B cell (primary cell): ENCODE measurements around the gene CIC. TPM values are rescaled to one million over a fixed set of nuclear protein-coding genes. Genes with fewer than 3 reads are reported as not detected.

Experiments used
- ATAC-seq: fragments of 200-7000 bp; cut with Tn5 transposase; one replicate; pipeline ENCODE4 v1.10.0; 2021; ENCODE audit warnings: low read depth, mild to moderate bottlenecking, moderate number of reproducible peaks, moderate library complexity
- CTCF ChIA-PET: fragments of 350-600 bp; sonication (Branson Sonifier 250); formaldehyde crosslinking; loops from one replicate; lab custom pipeline; 2021; ENCODE audit warnings: antibody characterized with exemption, inconsistent platforms; lab: Charles Lee
- POLR2A ChIA-PET: fragments of 350-600 bp; sonication (Branson Sonifier 250); formaldehyde crosslinking; loops from one replicate; lab custom pipeline; 2021; ENCODE audit warnings: antibody characterized with exemption; lab: Charles Lee
- DNase-seq: peaks from one replicate; pipeline ENCODE4 v3.0.0; 2013
- H2AFZ ChIP-seq: 2 replicates; pipeline ENCODE4 v1.6.1; 2012; ENCODE audit warnings: mild to moderate bottlenecking, low read depth, low read length; ENCODE audit not compliant: insufficient read depth, poor library complexity, severe bottlenecking
- H3K27ac ChIP-seq, 2 donors: 1 replicate in 1 of 2; 2 replicates in 1 of 2; pipeline ENCODE4 v1.5.1; 2012 to 2013; ENCODE audit warnings: low read length in 2 of 2, mild to moderate bottlenecking in 2 of 2, moderate library complexity in 1 of 2
- H3K27me3 ChIP-seq, 4 experiments: fragments of 200-600 bp in 1 of 4; sonication (generic) in 1 of 4; replicated peaks in 1 of 4; 1 replicate in 2 of 4; 2 replicates in 2 of 4; pipeline versions ENCODE4 v1.6.1 to v1.7.0; 2013 to 2016; ENCODE audit warnings: low read length in 3 of 4, mild to moderate bottlenecking in 2 of 4, mixed read lengths in 1 of 4, moderate library complexity in 1 of 4; ENCODE audit not compliant: insufficient read depth in 4 of 4, control insufficient read depth in 3 of 4; ENCODE audit errors: control extremely low read depth in 1 of 4
- H3K36me3 ChIP-seq, 2 experiments: replicated peaks in 1 of 2; 1 replicate in 1 of 2; 2 replicates in 1 of 2; pipeline versions ENCODE4 v1.6.1 to v1.7.1; 2013; ENCODE audit warnings: low read length in 1 of 2; ENCODE audit not compliant: insufficient read depth in 2 of 2, control insufficient read depth in 1 of 2; ENCODE audit errors: control extremely low read depth in 1 of 2, extremely low read depth in 1 of 2
- H3K4me1 ChIP-seq, 2 donors: fragments of 200-600 bp in 1 of 2; sonication (generic) in 1 of 2; 1 replicate in 1 of 2; 2 replicates in 1 of 2; pipeline versions ENCODE4 v1.5.1 to v1.6.1; 2013 to 2017; ENCODE audit warnings: low read length in 2 of 2; ENCODE audit not compliant: control insufficient read depth in 2 of 2, insufficient read depth in 2 of 2
- H3K4me2 ChIP-seq: replicated peaks from 2 replicates; pipeline ENCODE3; 2012; ENCODE audit warnings: mild to moderate bottlenecking, low read depth, low read length; ENCODE audit not compliant: poor library complexity, severe bottlenecking
- H3K4me3 ChIP-seq, 5 experiments: fragments of 200-600 bp in 1 of 5; sonication (generic) in 1 of 5; 1 replicate in 3 of 5; 2 replicates in 2 of 5; pipeline versions ENCODE4 v1.5.1 to v1.7.0; 2011 to 2016; ENCODE audit warnings: low read length in 4 of 5, mild to moderate bottlenecking in 4 of 5, low read depth in 2 of 5, control low read depth in 1 of 5, moderate library complexity in 1 of 5; ENCODE audit not compliant: insufficient read depth in 1 of 5; ENCODE audit errors: control extremely low read depth in 1 of 5, extremely low read depth in 1 of 5
- H3K79me2 ChIP-seq: fragments of 200-600 bp; sonication (generic); one replicate; pipeline ENCODE4 v1.6.0; 2016; ENCODE audit warnings: low read length; ENCODE audit not compliant: control insufficient read depth, insufficient read depth
- H3K9ac ChIP-seq: fragments of 200-600 bp; sonication (generic); 2 replicates; pipeline ENCODE4 v1.6.1; 2017; ENCODE audit warnings: mild to moderate bottlenecking, low read length, moderate library complexity
- H3K9me3 ChIP-seq, 3 donors: one replicate each; pipeline versions ENCODE4 v1.6.1 to v1.7.1; 2013; ENCODE audit warnings: low read length in 2 of 3; ENCODE audit not compliant: control insufficient read depth in 2 of 3, insufficient read depth in 1 of 3; ENCODE audit errors: control extremely low read depth in 1 of 3
- H4K20me1 ChIP-seq: 2 replicates; pipeline ENCODE4 v1.6.0; 2012; ENCODE audit warnings: mild to moderate bottlenecking, low read length; ENCODE audit not compliant: insufficient read depth, control insufficient read depth, poor library complexity, severe bottlenecking
- H3K27ac Mint-ChIP-seq: one replicate; pipeline ENCODE4 v1.8.0; 2021; ENCODE audit warnings: mixed read lengths
- H3K27me3 Mint-ChIP-seq: one replicate; pipeline ENCODE4 v1.8.0; 2021; ENCODE audit warnings: mixed read lengths
- H3K4me1 Mint-ChIP-seq: one replicate; pipeline ENCODE4 v1.8.0; 2021; ENCODE audit warnings: mixed read lengths
- H3K4me3 Mint-ChIP-seq: one replicate; pipeline ENCODE4 v1.8.0; 2021; ENCODE audit warnings: mixed read lengths
- H3K9me3 Mint-ChIP-seq: one replicate; pipeline ENCODE4 v1.8.0; 2022; ENCODE audit warnings: mixed read lengths; ENCODE audit not compliant: insufficient read depth
- EZH2 ChIP-seq: IDR thresholded peaks from 2 replicates; pipeline ENCODE4 v1.6.1; 2012; ENCODE audit warnings: borderline replicate concordance, low read depth, mild to moderate bottlenecking, moderate library complexity, low read length; ENCODE audit not compliant: insufficient read depth, poor library complexity, severe bottlenecking
- WGBS: methylation state at CpG from one replicate; pipeline ENCODE4 v1.1.5; 2013; ENCODE audit warnings: missing lambda C conversion rate; ENCODE audit not compliant: insufficient coverage; 5-methylcytosine and 5-hydroxymethylcytosine counted together
- intact Hi-C: fragments of 100-400 bp; cut with micrococcal nuclease; formaldehyde crosslinking; loops from one replicate; pipeline ENCODE4 v1.10.0; 2022
- polyA plus RNA-seq: library from polyadenylated mRNA; depleted of rRNA; stranded (reverse); fragments of >200 nt; gene quantifications from 2 replicates; pipeline ENCODE4 v1.2.3, GENCODE V29; 2012
- total RNA-seq, 2 donors: library from RNA; stranded (reverse); fragments of 120-200 nt in 1 of 2; gene quantifications; 1 replicate in 1 of 2; 2 replicates in 1 of 2; pipeline versions ENCODE4 v1.2.3 to v1.2.4, GENCODE V29; 2013 to 2022
- TF ChIP-seq, protein P1 (sequence below): fragments of 200-600 bp; IDR thresholded peaks from one replicate; pipeline ENCODE4 v1.8.0; 2022; ENCODE audit warnings: antibody characterized with exemption, mild to moderate bottlenecking

Gene CIC
- total and polyA plus RNA-seq, 2 donors (not counting 1 experiment from before 2014, with no cell fraction given), result 75.7 to 119 TPM

- H3K27ac Mint-ChIP-seq, result no peak overlapping the region
- H3K4me1 Mint-ChIP-seq, result peaks cover 11% of the 10 kb centered on the region
- DNase-seq (no peak), ATAC-seq (no peak)
- Histone ChIP-seq H3K4me3 (no peak overlapping the region), H3K27ac (no peak overlapping the region), H3K9me3 (no peaks in the 10 kb centered on the region), H3K9ac (no peak overlapping the region), H3K4me1 (peaks cover 3 to 10% of the 10 kb centered on the region in 2 donors), H2AFZ (no peak overlapping the region), H3K27me3 (no peaks in the 10 kb centered on the region), H3K4me2 (no peak overlapping the region), H3K79me2 (no peaks in the 10 kb centered on the region), H4K20me1 (peaks cover 15% of the 10 kb centered on the region), H3K36me3 (peaks cover 1 to 52% of the 10 kb centered on the region in 2 experiments)
- ChIA-PET POLR2A (no interaction called here), CTCF (interaction anchor here (1.0 to 1.6 kb wide), 6 partner anchors 9 to 186 kb away, joined by 3 to 7 read pairs (median 4); no protein-coding TSS in a partner anchor)
- no peaks in the 10 kb centered on the region for H3K27me3 Mint-ChIP-seq
- WGBS, result 91% methylated on average over 17 of the region's 24 CpGs
- H3K9me3 Mint-ChIP-seq, result no peaks in the 10 kb centered on the region
- H3K4me3 Mint-ChIP-seq, result no peak overlapping the region
- intact Hi-C loops, result loop anchor here (5.0 kb wide), 1 partner anchor 112 kb away; no protein-coding TSS in a partner anchor
- TF ChIP-seq EZH2, result no peak
- TF ChIP-seq, protein P1, sequence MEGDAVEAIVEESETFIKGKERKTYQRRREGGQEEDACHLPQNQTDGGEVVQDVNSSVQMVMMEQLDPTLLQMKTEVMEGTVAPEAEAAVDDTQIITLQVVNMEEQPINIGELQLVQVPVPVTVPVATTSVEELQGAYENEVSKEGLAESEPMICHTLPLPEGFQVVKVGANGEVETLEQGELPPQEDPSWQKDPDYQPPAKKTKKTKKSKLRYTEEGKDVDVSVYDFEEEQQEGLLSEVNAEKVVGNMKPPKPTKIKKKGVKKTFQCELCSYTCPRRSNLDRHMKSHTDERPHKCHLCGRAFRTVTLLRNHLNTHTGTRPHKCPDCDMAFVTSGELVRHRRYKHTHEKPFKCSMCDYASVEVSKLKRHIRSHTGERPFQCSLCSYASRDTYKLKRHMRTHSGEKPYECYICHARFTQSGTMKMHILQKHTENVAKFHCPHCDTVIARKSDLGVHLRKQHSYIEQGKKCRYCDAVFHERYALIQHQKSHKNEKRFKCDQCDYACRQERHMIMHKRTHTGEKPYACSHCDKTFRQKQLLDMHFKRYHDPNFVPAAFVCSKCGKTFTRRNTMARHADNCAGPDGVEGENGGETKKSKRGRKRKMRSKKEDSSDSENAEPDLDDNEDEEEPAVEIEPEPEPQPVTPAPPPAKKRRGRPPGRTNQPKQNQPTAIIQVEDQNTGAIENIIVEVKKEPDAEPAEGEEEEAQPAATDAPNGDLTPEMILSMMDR, result no peak
These were observed 25.6 kb downstream of the CIC start for GRCh38 chr19:42294471-42295137.

GRCh38 chr19:42295342-42295741 is 26.3 kb downstream of the CIC start:
- peaks cover 12% of the 10 kb centered on the region for H4K20me1 ChIP-seq
- POLR2A ChIA-PET, result interaction anchor here (1.6 kb wide), 1 partner anchor 53 kb away, joined by 3 read pairs; the partner anchor contains the start of gene GSK3A
- H3K79me2 ChIP-seq, result no peaks in the 10 kb centered on the region
- DNase-seq, result no peak
- CTCF ChIA-PET, result interaction anchor here (0.6 to 2.0 kb wide), 12 partner anchors 9 to 187 kb away, joined by 3 to 11 read pairs (median 5); partner anchors contain the start of gene GSK3A
- no peak overlapping the region for H3K4me3 ChIP-seq
- no peaks in the 10 kb centered on the region for H3K27me3 ChIP-seq
- H3K4me1 Mint-ChIP-seq, result peaks cover 11% of the 10 kb centered on the region
- TF ChIP-seq EZH2, result no peak
- TF ChIP-seq, protein P1, result no peak
- H3K9ac ChIP-seq, result no peak overlapping the region
- peak overlapping the region; percentile 20 for H3K27ac Mint-ChIP-seq
- peaks cover 0 to 44% of the 10 kb centered on the region in 2 experiments for H3K36me3 ChIP-seq
- intact Hi-C loops, result loop anchor here (5.0 kb wide), 1 partner anchor 113 kb away; no protein-coding TSS in a partner anchor
- no peaks in the 10 kb centered on the region for H3K27me3 Mint-ChIP-seq
- H3K27ac ChIP-seq, result no peak overlapping the region
- peaks cover 3 to 10% of the 10 kb centered on the region in 2 donors for H3K4me1 ChIP-seq
- no peak overlapping the region for H2AFZ ChIP-seq
- no peaks in the 10 kb centered on the region for H3K9me3 Mint-ChIP-seq
- ATAC-seq, result no peak
- no peak overlapping the region for H3K4me3 Mint-ChIP-seq
- H3K4me2 ChIP-seq, result no peak overlapping the region
- H3K9me3 ChIP-seq, result no peaks in the 10 kb centered on the region
- 100% methylated on average over 1 of the region's 5 CpGs for WGBS
